Stimulated activated CD8-positive, alpha-beta memory T cell treated with anti-CD3 and anti-CD28 coated beads, Interleukin-12 subunit alpha, Interleukin-12 subunit beta, amount 100 ng/mL, for 24 hours (primary cell): Measurements from ENCODE around the gene FAM217B.

Experiments used
- DNase-seq: peaks from one replicate; pipeline ENCODE4 v3.0.0-alpha.2; 2020; ENCODE audit errors: extremely low read depth

FAM217B gene

DNA sequence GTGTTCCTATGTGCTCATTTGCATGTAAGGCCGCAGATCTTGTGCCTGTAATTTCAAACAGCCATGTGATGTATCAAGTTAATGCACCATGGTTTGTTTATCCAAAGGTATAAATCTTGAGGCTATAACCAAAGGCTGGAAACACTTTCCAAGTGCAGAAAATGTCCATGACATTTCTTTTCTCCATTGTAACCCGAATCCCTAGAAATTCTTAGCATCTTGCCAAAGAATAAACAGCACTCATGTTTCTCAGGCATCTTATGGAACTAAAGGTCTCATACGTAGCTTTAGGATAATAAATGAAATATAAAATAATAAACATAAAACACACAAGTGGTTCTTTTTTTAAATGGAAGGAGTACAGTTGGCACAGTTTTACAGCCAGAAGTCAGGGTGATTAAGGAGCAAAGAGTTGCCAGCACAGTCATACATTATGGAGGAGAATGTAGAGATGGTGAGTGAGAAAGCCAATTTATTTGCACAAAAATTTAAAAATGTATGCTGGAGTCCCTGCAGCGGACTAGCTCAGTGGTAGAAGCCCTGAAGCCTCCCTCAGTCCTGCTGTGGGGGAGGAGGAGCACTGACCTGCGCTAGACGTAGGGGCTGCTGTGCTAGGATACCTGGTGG, 36.1 kb downstream of the FAM217B start:
- no peak for DNase-seq

DNA sequence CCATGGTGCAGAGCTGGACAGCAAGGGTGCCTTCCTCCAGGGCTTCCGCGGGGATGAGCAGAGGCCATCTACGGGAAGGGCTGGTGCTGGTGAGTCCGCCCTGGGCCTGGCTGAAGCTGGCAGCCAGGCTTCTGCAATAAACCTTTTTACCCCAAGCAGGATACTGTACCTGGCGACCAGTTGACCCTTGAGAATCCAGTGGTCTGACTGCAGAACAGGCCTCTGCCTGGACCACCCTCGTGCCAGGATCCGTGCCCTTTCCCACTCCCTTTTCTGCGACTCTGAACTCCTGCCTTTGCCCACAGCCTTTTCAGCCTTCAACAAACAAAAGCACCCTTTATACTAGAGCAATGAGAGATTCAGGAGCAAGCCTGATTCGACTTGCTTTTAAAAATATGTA, 36.9 kb downstream of the FAM217B start:
- DNase-seq: no peak

DNA sequence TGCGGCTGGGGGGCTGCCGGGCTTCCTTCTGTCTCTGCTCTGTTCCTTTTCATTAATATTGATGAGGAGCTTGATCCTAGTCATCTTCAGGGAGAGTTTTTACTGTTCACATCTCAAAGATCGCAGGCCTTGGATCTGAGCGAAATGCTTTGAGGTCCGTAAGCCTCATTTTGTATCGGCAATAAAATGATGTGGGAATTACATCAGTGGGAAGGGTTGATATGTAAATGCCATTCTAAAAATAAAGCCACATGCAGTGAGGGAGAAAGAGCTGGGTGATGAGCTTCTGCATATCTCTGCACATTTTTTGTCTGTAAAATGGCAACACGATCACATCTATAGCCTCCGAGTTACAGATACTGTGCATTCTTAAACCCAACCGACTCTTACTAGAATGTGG, 42.9 kb downstream of the FAM217B start:
- no peak for DNase-seq

DNA sequence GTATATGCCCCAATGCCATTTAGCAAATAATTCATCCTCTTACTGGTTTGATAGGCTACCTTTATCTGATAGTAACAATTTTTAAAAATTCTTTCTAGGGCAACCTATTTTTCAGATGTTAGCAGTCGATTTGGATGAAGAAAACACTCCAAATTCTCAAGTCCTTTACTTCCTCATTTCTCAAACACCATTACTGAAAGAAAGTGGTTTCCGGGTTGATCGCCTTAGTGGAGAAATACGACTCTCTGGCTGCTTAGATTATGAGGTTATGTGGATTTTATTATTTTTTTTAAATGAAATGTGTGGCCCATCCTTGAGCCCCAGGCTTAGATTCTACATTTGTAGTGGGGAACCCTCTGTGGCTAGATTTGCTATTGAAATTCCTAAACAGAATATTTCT, 44.4 kb downstream of the FAM217B start:
- DNase-seq: no peak

DNA sequence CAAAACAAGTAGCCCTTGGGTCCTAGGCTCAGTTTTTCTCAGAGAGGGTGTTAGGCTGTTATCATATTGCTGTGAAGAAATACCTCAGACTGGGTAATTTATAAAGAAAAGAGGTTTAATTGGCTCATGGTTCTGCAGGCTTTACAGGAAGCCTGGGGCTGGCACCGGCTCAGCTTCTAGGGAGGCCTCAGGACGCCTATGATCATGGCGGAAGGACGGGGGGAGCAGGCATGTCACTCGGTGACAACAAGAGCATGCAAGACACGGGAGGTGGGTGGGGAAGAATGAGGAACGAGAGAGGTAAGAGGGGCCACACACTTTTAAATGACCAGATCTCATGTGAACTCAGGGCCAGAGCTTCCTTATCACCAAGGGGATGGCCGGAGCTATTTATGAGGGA, 45.0 kb downstream of the FAM217B start:
- no peak for DNase-seq

DNA sequence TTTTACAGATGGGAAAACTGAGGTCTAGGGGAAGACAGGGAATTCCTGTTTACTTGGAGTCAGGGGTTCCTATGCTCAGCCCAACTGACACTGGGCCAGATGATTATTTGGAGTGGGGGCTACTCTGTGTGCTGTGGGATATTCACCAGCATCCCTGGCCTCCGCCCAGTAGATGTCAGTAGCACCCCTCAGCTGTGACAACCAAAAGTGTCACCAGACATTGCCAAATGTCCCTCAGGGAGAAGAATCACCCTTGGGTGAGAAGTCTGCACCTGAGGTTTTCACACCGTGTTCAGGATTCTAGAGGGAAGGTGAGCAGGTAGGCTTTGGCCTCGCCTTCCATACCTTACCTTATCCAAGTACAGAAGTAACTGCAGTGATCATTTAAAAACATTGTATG, 45.7 kb downstream of the FAM217B start:
- DNase-seq: no peak

DNA sequence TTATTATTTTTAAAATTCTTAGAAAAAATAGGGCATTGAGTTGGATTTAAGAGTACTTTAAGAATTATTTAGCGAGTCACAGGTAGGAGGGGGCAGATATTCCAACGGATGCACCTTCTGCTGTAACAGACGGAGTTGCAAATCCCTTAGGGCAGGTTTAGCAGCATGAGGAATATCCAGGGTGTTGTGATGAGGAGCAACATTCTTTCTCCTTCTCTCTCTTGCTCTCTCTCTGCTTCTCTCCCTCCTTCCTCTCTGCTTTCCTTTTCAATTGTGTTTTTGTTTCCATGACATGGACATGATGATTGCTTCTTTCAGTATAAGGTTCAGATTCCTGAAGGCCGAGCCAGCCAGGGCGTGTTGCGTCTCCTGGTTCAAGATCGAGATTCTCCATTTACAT, 46.9 kb downstream of the FAM217B start:
- no peak for DNase-seq

DNA sequence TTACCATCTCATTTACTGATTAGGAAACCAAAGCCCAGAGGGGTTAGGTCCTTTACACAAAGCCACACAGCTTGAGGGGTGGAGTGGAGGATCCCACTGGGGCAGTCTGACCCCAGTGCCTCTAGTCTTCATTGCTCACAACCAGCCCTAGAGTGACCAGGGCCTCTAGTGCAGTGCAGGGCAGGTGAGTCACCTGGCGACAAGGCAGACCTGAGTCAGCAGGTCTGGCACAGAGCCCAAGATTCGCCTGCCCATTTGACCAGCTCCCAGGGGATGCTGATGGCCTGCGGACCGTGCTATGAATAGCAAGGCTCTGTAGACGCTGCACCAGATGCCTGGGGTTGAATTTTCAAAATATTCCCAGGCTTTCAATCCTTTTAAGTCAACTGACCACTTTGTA, 48.0 kb downstream of the FAM217B start:
- no peak for DNase-seq

DNA sequence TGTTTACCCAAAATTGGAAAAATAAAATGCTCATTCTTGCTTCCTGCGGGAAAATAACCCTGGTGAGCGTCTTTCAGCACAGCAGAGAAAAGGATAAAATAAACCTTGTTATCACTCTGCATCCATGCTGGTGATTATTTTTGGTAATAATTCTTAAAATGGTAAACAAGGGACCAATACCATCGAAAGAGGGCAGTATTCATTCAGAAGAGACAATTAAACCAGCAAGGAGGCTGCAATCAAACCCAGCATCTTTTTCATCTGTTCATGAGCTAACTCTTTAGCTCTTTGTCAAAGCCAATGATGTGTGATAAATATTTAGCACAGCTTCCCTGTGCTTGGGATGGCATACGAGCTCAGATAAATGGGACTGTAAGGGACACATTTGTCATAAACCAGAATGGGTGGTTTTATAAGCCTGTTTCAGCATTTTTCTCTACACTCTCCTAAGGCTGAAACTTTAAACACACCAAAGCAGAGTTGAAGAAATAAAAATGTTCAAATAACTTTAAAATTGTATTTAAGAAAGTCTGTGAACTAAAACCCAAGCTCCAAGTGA, 52.4 kb downstream of the FAM217B start:
- DNase-seq: no peak

DNA sequence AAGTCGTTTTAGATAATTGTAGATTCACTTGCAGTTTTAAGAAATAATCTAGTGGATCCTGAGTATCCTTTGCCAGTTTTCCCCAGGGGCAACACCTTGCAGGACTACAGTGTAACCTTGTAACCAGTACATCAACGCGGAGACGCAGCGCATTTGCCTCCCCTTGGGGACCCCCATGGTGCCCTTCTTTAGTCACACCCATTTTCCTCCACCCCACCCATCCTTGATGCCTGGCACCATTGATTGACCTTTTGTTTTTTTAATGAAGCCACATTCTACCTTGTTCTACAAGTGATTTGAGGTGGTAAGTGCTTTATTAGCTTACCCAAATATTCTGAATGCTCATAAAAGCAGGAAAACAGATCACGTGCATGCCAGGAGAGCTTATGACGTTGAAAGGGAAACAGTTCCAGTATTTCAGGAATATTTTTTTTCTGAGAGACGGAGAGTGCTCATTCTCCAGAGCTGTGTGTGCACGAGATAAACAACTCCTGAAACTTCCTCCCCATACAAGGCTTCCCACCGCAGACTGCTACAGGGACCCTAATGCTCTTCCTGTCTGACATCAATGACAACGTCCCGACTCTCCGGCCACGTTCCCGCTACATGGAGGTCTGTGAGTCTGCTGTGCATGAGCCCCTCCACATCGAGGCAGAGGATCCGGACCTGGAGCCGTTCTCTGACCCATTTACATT, 53.7 kb downstream of the FAM217B start:
- no peak for DNase-seq

DNA sequence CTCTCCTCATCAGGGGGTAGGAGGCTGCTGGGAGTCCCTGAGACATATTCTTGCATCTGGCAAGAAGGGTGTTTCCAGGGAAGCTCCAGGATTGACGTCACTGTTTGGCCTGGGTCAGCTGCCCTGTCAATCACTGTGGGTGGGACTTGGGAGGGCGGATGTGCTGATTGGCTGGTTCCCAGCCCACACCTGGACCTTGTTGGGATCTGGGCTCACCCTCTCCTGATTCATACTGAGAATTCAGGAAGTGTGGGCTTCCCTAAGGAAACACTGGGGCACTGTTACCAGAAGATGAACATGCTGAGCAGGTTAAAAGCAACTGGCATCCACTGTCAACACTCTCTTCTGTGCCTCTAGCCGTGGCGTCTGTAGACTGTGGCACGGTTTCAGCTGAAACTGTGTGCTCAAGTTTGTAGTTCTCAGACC, 54.5 kb downstream of the FAM217B start:
- no peak for DNase-seq

DNA sequence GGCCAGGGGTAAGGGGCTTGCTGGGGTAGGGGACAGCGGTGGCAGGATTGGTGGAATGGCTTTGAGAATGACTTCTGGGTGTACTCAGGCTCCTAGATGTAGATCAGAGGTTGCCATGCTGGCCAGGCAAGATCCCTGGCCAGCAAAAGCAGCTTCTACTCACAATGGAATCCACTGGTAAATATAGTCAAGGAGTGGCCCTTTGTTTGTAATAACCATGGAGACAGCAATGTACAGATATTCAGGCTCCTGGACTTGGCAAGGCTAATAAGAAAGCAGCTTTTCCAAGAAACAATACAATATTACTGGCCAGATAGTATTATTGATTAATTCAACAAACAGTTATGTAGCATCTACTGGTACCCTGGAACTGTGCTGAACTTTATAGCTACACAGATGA, 55.9 kb downstream of the FAM217B start:
- no peak for DNase-seq

DNA sequence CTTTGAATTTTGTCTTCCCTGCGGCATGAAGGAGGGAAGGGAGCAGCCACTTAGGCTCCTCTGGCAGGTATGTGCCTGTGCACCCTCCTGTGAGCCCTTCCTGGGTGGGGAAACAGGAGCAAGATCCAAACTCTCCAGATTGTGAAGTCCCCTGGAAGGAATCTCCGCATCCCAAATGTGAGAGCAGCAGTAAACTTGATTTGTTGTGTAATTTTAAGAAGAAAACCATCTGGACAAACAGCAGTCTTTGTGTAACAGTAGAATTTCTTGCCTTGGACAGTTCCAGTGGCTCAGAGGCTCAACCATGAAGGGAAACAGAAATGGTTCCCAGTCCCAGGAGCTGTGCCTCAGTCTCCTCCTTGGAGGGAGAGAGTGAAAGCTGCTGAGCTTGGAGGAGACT, 57.7 kb downstream of the FAM217B start:
- no peak for DNase-seq
